ENCODE measurements around the gene CDC42.
"Not testable (repeated sequence)": the region's sequence is repeated elsewhere in the genome, so short reads cannot be mapped to it uniquely, and the experiment has no call there.

The CDC42 gene

DNA sequence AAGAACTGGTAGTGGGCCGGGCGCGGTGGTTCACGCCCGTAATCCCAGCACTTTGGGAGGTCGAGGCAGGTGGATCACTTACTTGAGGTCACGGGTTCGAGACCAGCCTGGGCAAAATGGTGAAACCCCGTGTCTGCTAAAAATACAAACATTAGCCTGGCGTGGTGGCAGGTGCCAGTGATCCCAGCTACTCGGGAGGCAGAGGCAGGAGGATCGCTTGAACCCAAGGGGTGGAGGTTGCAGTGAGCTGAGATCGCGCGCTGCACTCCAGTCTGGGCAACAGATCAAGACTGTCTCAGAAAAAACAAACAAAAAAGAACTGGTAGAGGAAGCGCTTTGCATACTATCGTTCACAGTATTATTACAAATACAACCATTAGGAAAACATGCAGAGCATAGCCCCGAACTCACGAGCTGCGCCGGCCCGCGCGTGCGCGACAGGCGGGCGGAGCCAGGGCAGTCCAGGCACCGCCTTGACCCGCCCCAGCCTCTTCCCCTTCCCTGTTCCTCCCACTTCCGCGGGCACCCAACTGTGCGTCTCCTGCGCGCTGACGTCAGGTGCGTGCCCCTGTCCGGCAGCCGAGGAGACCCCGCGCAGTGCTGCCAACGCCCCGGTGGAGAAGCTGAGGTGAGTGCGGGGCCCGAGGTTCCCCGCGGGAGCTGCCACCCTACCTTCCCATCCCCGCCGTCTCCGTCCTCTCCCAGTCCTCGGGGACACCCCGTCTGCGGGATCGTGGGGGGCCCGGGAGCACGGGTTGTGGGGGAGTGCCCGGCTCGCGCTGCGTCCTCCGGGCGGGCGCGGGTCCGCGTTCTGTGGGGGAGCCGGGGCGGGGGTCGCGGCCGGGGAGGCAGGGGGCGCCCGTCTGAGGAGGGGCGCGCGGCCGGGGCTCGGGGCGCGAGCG, at the start of gene CDC42:
TSS of gene CDC42 (plus strand) at position 595 of the 902 bp plus-strand sequence. CDS start 25,770 bp downstream, outside the sequence.
- DNase-seq (ENCODE audit: low spot score), result peak; percentile 97

DNA sequence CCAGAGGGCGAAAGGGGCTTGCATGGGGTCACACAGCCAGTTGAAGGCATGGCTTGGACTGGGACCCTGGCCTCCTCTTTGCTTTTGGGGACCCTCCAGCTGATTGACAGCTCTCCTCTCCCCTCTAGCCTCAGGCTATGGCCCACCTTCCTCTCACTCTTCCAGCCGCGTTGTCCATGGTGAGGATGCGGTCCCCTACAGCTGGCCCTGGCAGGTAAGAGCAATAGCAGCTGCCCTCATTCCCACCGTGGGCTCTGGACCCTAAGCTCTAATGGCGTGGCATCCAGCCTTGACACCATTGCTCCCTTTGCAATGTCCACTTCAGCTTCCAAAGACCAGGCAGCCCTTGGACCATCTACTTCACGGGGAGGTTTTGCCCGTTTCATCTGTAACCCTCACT, 49.6 kb upstream of the CDC42 start:
- not testable (repeated sequence) for DNase-seq (ENCODE audit: low spot score)

DNA sequence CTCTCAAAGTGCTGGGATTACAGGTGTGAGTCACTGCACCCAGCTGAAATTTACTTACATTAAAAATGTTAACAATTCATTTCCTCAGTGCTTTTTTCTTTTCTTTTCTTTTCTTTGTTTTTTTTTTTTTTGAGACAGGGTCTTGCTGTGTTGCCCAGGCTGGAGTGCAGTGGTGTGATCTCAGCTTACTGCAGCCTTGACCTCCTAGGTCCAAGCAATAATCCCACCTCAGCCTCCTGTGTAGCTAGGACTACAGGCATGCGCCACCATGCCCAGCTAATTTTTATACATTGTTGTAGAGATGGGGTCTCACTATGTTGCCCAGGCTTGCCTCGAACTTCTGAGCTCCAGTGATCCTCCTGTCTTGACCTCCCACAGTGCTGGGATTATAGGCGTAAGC, 48.5 kb upstream of the CDC42 start:
- not testable (repeated sequence) for DNase-seq (ENCODE audit: low spot score)

DNA sequence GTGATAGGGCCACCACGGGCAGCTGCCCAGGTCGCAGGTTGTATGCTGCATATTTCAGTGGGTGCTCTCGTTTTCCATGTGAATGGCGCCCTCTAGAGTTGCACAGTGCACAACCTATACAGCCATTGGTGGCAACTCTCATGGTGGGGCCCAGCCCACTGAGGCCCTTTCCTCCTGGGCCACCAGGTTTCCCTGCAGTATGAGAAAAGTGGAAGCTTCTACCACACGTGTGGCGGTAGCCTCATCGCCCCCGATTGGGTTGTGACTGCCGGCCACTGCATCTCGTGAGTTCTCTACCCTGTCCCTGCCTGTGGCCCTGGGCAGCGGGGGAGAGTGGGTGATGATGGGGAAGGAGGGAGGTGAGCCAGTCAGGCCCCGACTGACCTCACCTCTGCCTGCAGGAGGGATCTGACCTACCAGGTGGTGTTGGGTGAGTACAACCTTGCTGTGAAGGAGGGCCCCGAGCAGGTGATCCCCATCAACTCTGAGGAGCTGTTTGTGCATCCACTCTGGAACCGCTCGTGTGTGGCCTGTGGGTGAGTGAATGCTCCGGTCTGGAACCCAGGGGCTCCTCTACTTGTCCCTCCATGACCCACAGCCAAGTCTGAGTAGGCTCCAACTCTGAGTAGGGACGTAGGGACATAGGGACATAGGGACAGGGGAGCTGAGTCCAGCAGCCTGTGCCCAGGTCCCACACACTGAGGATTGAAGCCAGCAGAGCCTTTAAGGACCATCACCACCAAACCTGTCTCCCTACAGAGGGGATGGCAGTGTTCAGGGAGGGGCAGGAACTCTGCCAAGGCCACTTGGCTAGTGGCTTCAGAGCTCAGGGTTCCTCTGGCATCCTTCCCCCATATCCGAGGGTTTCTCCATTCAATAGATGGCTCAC, 47.0 kb upstream of the CDC42 start:
- DNase-seq (ENCODE audit: low spot score), result not testable (repeated sequence)

DNA sequence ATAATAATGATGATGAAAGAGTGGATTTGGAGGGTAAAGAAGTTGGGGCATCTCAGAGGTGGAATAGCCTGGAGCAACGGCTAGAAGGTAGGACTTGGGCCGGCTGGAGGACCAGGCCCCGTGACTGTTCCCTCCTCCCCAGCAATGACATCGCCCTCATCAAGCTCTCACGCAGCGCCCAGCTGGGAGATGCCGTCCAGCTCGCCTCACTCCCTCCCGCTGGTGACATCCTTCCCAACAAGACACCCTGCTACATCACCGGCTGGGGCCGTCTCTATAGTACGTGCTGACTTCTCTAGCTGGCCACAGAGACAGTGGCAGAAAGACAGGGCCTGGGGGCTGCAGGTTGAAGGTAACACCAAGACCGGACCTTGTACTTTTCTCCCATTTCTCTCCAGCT, 45.8 kb upstream of the CDC42 start:
- not testable (repeated sequence) for DNase-seq (ENCODE audit: low spot score)

DNA sequence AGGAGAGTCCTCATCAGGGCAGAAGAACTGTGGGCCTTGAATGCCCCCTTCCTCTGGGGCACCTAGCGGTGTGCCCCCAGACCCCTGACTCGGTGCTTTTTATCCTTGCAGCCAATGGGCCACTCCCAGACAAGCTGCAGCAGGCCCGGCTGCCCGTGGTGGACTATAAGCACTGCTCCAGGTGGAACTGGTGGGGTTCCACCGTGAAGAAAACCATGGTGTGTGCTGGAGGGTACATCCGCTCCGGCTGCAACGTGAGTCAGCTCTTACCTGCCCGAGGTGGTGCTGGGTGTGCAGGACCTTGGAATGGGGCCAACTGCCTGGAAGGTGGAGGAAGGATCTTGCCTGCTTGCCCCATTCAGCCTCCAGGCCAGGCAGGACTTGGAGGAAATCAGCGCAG, 45.2 kb upstream of the CDC42 start:
- DNase-seq (ENCODE audit: low spot score), result not testable (repeated sequence)

DNA sequence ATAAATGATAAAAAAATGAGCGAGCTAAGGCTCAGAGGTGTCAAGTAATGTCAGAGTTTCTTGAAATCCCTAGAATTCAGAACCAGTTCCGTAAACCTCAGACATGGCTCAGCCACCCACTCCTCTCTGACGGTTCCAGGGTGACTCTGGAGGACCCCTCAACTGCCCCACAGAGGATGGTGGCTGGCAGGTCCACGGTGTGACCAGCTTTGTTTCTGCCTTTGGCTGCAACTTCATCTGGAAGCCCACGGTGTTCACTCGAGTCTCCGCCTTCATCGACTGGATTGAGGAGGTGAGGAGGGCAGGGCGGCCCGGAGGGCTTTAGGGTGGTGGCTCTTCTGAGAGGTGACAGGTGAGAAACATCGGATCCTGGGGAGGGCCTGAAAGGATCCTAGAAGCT, 42.9 kb upstream of the CDC42 start:
- not testable (repeated sequence) for DNase-seq (ENCODE audit: low spot score)

DNA sequence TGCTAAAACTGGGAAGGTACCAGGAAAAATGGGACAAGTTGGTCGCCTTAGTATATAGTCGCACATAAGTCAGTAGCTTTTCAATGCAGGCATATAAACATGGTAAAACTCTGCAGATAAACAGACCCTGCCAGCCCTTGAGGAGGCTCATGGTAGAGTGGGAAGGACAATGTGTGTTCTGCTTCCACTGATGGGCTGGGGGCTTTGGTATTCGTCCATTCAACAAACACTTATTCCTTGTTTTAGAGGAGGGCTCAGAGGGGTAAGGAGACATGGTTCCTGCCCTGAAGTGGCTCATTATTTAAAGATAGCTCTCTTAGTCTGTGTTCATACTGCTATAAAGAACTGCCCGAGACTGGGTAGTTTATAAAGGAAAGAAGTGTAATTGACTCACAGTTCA, 39.8 kb upstream of the CDC42 start:
- DNase-seq (ENCODE audit: low spot score), result not testable (repeated sequence)

DNA sequence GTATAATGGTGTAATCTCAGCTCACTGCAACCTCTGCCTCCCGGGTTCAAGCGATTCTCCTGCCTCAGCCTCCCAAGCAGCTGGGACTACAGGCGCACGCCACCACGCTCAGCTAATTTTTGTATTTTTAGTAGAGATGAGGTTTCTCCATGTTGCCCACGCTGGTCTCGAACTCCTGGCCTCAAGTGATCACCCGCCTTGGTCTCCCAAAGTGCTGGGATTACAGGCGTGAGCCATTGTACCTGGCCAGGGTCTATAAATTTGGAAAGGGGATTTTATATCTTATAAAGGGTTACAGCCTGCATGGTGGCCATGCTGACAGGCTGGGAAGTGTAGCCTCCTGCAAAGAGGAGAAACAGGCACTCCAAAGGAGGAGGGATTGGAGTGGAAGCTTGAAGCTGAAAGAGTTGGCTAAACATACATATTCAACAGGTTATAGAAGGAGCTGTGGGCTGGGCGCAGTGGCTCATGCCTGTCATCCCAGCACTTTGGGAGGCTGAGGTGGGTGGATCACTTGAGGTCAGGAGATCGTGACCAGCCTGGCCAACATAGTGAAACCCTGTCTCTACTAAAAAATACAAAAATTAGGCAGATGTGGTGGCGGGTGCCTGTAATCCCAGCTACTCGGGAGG, 37.8 kb upstream of the CDC42 start:
- not testable (repeated sequence) for DNase-seq (ENCODE audit: low spot score)

DNA sequence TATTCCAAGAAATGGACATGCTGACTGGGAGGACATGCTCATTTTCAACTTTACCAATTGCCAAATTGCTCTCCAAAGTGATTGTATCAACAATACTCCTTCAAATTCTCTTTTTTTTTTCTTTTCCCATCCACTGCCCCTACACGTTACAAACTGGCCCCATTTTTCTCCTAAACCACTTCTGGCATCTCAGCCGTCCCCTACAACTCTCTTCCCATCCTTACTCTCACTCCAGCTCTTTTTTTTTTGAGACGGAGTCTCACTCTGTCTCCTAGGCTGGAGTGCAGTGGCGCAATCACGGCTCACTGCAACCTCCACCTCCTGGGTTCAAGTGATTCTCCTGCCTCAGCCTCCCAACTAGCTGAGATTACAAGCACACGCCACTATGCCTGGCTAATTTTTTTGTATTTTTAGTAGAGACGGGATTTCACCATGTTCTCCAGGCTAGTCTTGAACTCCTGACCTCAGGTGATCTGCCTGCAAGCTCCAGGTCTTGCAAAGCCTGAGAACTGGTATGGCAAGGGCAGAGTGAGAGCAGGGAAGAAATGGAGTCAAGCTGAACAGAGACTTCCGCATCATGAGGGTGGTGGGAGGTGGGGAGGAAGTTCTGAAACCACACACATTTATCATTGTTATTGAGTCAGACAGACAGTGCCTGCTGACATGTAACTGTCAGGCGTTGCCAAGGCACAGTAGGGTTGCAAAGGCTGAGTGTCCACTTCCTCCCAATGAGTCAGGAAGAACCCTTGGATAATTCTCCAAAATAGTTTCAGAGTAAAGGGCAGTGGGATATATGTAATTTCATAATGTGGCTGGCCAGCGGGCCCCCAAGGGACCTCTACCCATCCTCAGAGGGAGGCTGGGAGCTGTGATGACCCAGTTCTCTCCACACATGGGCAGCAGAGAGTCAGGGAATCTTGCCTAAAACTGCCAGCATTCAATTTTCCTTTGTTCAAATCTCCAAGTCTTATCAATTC, 33.6 kb upstream of the CDC42 start:
- DNase-seq (ENCODE audit: low spot score), result peak; percentile 81

DNA sequence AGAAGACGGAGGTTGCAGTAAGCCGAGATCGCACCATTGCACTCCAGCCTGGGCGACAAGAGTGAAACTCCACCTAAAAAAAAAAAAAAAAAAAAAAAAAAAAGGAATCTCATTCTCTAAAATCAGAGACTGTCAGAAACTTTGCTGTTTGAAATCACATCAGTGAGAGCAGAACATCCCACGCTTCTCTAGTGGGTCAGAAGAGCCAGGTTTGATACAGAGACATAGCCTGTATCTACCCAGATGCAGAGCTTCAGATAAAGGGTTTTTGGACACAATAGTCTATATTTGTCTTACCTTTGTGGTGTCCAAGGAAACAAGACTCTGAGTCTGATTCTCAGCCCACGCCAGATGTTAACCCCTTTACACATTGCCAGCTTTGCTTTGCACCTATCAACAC, 31.4 kb upstream of the CDC42 start:
- DNase-seq (ENCODE audit: low spot score), result no peak

DNA sequence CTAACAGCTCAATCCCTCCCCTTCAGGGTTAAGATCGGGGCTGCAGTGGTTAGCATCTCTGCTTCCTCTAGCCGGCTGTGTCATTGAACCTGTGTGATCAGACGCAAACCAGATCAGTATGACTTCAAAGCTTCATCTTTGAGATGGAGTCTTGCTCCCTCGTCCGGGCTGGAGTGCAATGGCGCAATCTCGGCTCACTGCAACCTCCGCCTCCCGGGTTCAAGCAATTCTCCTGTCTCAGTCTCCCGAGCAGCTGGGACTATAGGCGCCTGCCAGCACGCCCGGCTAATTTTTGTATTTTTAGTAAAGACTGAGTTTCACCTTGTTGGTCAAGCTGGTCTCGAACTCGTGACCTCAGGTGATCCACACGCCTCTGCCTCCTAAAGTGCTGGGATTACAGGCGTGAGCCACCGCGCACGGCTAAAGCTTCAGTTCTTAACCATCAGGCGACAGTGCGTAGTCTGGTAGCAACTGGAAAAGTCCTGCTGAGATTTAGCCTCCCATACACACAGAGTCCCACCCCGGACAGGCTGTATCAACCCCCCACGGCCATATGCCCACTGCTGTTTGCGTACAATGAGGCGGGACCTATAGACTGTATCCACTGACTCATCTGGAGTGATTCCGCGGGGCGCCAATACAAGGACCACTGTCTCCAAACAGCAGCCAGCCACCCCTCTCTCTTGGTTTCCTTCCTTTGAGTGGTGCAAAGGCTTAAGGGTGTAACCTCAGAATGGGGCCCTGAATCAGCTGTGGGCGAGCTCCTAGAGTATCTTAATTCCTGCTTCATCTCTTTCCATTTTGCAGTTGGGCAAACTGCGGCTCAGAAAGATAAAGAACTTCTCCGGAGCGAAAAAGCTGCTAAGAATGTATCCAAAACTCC, 27.8 kb upstream of the CDC42 start:
- peak; percentile 78 for DNase-seq (ENCODE audit: low spot score)

DNA sequence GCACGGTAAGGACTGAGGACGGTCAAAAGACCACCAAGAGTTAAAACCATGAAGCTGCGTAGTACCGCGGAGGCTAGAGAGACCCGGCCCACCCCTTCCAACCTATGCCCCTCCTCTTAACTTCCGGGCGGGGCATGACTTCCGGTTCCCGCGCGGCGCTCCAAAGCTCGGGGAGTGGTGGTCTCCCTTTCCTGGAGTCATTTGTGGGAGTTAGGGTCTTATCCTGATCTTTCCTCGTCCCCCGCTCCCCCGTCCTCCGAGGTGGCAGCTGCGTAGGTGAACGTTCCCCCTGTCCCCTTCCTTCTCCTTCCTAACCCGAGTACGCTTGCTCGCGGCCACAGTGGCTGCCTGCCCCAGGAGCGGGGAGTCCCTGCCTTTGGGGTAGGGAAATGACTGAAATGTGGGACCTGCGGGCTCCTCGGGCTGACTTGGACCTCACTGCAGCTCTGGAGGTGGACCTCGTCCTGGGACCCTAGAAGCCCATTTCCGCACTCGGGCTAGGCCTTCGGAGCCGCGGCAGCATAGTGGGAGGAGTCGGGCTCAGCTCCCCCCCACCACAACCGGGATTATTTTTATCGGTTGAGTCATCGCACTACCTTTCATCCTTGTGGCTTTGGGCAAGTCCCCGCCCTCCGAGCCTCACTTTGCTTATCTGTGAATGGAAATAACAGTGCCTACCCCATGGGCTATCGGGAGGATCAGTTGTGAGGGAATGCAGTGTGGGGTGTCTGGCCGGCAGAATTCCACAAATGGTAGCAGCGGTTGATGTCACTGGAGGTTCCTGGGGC, 26.9 kb upstream of the CDC42 start:
- peak; percentile 93 for DNase-seq (ENCODE audit: low spot score)

DNA sequence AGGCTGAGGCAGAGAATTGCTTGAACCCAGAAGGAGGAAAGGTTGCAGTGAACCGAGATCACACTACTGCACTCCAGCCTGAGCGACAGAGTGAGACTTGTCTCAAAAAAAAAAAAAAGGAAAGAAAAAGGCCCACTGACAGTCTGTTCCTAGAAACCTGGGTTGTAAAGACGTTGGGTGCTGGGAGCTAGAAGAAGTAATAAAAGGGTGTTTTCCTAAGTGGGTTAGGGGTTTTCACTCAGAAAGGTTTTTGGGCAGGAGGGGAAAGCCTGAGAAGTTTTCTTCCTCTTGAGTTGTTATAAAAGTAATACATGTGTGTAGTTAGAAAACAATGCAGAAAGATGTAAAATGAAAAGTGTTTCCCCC, 25.6 kb upstream of the CDC42 start:
- no peak for DNase-seq (ENCODE audit: low spot score)

DNA sequence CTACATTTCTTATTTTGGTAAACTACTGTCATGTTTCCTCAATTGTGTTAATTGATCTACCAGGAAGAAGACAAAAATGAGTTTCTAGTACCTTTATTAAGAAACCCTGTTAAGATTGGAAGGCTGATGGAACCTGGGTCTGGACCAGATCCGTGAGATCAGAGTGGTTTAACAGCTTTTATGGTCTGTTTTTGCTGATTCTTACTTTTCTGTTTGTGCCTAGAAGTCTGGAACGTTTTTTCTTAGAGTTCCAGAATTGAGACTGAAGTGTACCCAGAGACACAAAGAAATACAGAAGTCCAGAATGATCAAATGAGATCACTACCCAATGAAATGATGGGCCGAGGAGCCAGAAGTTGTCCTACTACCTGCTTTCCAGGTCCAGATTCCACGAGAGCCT, 22.5 kb upstream of the CDC42 start:
- DNase-seq (ENCODE audit: low spot score), result no peak

DNA sequence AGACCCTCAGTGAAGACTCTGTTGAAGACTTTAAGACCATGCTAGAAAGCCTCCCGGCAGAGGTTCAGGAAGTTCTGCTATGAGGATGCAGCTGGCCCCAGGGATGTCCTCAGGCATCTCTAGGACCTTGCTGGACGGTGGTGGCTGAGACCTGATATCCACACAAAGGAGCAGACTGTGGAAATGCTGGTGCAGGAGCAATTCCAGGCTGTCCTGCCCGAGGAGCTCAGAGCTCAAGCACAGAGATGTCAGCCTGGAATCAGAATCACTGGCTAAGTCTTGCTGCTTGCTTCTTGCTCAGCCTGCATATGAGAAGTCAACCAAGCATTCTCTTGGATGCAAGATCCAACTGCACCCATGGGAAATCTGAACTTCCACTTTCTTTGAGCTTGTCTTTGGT, 22.0 kb upstream of the CDC42 start:
- no peak for DNase-seq (ENCODE audit: low spot score)

DNA sequence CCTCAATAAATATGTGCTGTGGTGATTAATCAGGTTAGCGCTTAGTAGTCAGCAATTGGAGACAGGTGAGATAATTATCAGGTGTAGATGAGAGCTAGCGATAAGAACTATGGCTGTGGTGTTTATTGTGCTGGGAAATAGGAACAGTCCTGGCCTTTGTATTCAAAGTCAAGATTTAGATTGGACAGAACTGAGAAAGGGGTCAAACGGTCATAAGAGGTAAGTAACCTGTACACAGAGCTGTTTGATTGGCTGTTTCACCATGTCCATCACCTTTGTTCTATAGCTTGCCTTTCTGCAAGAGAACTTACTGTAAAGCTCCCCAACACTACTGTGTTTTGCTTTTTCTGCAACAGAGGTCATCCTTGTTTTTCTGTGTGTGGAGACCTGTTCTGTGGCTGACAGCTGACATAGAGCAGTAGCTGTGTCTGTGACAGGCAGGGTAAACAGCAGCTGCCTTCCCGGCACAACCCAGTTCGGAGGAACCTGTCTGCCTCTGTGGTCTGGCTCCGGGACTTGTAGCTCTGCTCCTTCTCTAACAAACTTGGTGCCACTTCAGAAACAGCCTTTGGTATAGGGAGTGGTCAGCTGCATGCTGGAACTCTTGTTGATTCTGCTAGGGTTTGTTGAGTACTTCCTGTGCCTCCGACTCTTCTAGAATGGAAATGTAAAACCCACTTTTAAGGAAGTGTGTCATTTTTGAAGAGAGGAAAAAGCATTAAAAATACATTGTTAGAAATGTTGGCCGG, 21.1 kb upstream of the CDC42 start:
- peak; percentile 73 for DNase-seq (ENCODE audit: low spot score)

DNA sequence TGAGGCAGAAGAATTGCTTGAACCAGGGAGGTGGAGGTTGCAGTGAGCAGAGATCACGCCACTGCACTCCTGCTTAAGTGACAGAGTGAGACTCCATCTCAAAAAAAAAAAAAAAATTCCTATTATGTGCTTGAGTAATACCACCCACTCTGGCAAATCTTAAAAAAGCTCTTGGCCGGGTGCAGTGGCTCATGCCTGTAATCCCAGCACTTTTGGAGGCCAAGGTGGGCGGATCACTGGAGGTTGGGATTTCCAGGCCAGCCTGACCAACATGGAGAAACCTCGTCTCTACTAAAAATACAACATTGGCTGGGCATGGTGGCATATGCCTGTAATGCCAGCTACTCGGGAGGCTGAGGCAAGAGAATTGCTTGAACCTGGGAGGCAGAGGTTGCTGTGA, 17.7 kb upstream of the CDC42 start:
- not testable (repeated sequence) for DNase-seq (ENCODE audit: low spot score)

DNA sequence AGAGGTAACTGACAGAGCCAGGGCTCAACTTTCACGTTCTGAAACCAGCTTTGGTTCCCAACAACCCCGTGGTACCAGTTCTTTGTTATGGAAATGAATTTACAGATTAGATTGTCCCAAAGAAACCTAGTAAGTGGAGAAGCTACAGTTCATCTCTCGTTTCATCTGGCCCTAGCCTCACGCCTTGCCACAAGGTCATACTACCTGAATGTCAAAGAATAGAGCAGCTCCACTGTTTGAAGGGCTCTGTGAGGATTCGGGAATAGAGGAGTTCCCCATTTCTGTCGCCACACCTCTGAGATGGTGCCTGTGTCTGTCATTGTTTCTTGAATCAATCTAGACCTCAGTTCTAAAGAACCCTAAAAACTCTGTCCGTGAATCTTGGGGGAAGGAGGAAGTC, 15.0 kb upstream of the CDC42 start:
- no peak for DNase-seq (ENCODE audit: low spot score)
